Measurements from ENCODE around the gene OLFM3.

OLFM3 gene

GRCh38 chr1:101929343-101929742 is 67.4 kb downstream of the OLFM3 start:
- TF ChIP-seq CTCF (IDR thresholded peaks at IDR 0.05; ENCODE audit: low read depth, low read length, missing control alignments): no peak
- no peak overlapping the region for H3K4me3 ChIP-seq (ENCODE audit: low read depth, low read length)
- no peak for DNase-seq (ENCODE audit: low read depth)

- TF ChIP-seq CTCF (IDR thresholded peaks at IDR 0.05; ENCODE audit: low read depth, low read length, missing control alignments): no peak
- H3K4me3 ChIP-seq (ENCODE audit: low read depth, low read length): no peak overlapping the region
- no peak for DNase-seq (ENCODE audit: low read depth)
Observed at GRCh38 chr1:101928829-101929228, 67.9 kb downstream of the OLFM3 start.

GRCh38 chr1:101924700-101925099 is 72.0 kb downstream of the OLFM3 start:
- TF ChIP-seq CTCF (IDR thresholded peaks at IDR 0.05; ENCODE audit: low read depth, low read length, missing control alignments): no peak
- no peak overlapping the region for H3K4me3 ChIP-seq (ENCODE audit: low read depth, low read length)
- no peak for DNase-seq (ENCODE audit: low read depth)

GRCh38 chr1:101920577-101920976 is 76.1 kb downstream of the OLFM3 start:
- no peak for TF ChIP-seq CTCF (IDR thresholded peaks at IDR 0.05; ENCODE audit: low read depth, low read length, missing control alignments)
- H3K4me3 ChIP-seq (ENCODE audit: low read depth, low read length): no peak overlapping the region
- DNase-seq (ENCODE audit: low read depth): no peak

GRCh38 chr1:101918277-101918676 is 78.4 kb downstream of the OLFM3 start:
- TF ChIP-seq CTCF (IDR thresholded peaks at IDR 0.05; ENCODE audit: low read depth, low read length, missing control alignments): no peak
- H3K4me3 ChIP-seq (ENCODE audit: low read depth, low read length): no peak overlapping the region
- DNase-seq (ENCODE audit: low read depth): no peak

- TF ChIP-seq CTCF (IDR thresholded peaks at IDR 0.05; ENCODE audit: low read depth, low read length, missing control alignments): no peak
- no peak for DNase-seq (ENCODE audit: low read depth)
- H3K4me3 ChIP-seq (ENCODE audit: low read depth, low read length): no peak overlapping the region
Observed at GRCh38 chr1:101915597-101915996, 81.1 kb downstream of the OLFM3 start.

GRCh38 chr1:101914473-101915242 is 82.1 kb downstream of the OLFM3 start:
- no peak for DNase-seq (ENCODE audit: low read depth)
- no peak for TF ChIP-seq CTCF (IDR thresholded peaks at IDR 0.05; ENCODE audit: low read depth, low read length, missing control alignments)
- H3K4me3 ChIP-seq (ENCODE audit: low read depth, low read length): no peak overlapping the region
